H1 (cell line): Measurements from ENCODE around the gene RFPL2.

Experiments
- EZH2 ChIP-seq: fragments of 200-600 bp; sonication (generic); IDR thresholded peaks from 2 replicates; pipeline ENCODE4 v1.7.1; 2012; ENCODE audit warnings: low read depth, mild to moderate bottlenecking, moderate library complexity, low read length, inconsistent platforms; ENCODE audit not compliant: severe bottlenecking
- TF ChIP-seq, protein P1 (sequence below): IDR thresholded peaks from 2 replicates; pipeline ENCODE4 v1.6.1; 2011; ENCODE audit warnings: low read length, improper control_type of control experiment

DNA sequence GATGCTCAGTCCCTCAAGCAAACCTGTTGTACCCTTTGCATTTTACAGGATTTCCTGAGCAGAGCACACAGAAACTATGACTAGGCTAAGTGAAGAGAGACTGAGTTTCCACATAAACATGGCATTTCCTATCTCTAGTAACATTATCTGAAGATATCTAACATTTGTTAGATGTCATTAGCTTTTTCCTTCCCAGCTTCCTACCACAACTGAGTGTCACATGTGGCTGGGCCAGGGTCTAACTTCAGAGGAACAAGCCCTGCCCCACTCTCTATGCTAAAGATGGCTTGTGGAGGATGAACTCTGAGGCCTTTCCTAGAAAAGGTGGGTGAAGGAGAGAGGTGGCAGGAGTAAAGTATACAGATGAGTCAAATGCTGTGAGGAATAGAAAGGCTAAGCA, 62.3 kb downstream of the RFPL2 start:
- TF ChIP-seq, protein P1, sequence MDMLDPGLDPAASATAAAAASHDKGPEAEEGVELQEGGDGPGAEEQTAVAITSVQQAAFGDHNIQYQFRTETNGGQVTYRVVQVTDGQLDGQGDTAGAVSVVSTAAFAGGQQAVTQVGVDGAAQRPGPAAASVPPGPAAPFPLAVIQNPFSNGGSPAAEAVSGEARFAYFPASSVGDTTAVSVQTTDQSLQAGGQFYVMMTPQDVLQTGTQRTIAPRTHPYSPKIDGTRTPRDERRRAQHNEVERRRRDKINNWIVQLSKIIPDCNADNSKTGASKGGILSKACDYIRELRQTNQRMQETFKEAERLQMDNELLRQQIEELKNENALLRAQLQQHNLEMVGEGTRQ, result no peak
- TF ChIP-seq EZH2, result no peak
